Measurements from ENCODE around the gene COA5. TPM values are rescaled to one million over a fixed set of nuclear protein-coding genes. Genes with fewer than 3 reads are reported as not detected.

The COA5 gene
- total and polyA plus RNA-seq, 9 donors: 27.2 to 42.5 (median 32.1) TPM

- H3K27me3 ChIP-seq: no peaks in the 10 kb centered on the region
- no peak overlapping the region for H3K4me3 ChIP-seq
- H3K36me3 ChIP-seq: no peaks in the 10 kb centered on the region
- H3K27ac ChIP-seq: no peak overlapping the region
- TF ChIP-seq CTCF (IDR thresholded peaks at IDR 0.05) (no peak), POLR2A (IDR thresholded peaks at IDR 0.05) (no peak), EP300 (IDR thresholded peaks at IDR 0.05) (no peak)
- no peaks in the 10 kb centered on the region for H3K4me1 ChIP-seq (ENCODE audit: insufficient read depth)
- 91 to 96% (median 93%) methylated on average over 9 of the region's 9 CpGs for WGBS, 3 donors
- DNase-seq: no peak
- intact Hi-C loops (cut with DNase I): no loop called here
- H3K9me3 ChIP-seq: no peaks in the 10 kb centered on the region
Observed at GRCh38 chr2:98582523-98582922, 25.8 kb downstream of the COA5 start.

- Histone ChIP-seq H3K27ac (no peak overlapping the region), H3K4me3 (no peak overlapping the region), H3K9me3 (no peaks in the 10 kb centered on the region), H3K27me3 (no peaks in the 10 kb centered on the region), H3K36me3 (no peaks in the 10 kb centered on the region), H3K4me1 (ENCODE audit: insufficient read depth) (no peaks in the 10 kb centered on the region)
- WGBS, 3 donors: 85 to 87% (median 86%) methylated on average over 10 of the region's 10 CpGs
- intact Hi-C loops (cut with DNase I): no loop called here
- TF ChIP-seq CTCF (IDR thresholded peaks at IDR 0.05) (no peak), EP300 (IDR thresholded peaks at IDR 0.05) (no peak), POLR2A (IDR thresholded peaks at IDR 0.05) (no peak)
- no peak for DNase-seq
Observed at GRCh38 chr2:98580656-98581284, 27.5 kb downstream of the COA5 start.

- DNase-seq: no peak
- Histone ChIP-seq H3K27me3 (no peaks in the 10 kb centered on the region), H3K36me3 (no peaks in the 10 kb centered on the region), H3K27ac (no peak overlapping the region), H3K4me1 (ENCODE audit: insufficient read depth) (no peaks in the 10 kb centered on the region), H3K9me3 (no peaks in the 10 kb centered on the region), H3K4me3 (no peak overlapping the region)
- 85 to 92% (median 92%) methylated on average over 7 of the region's 7 CpGs for WGBS, 3 donors
- TF ChIP-seq POLR2A (IDR thresholded peaks at IDR 0.05) (no peak), EP300 (IDR thresholded peaks at IDR 0.05) (no peak), CTCF (IDR thresholded peaks at IDR 0.05) (no peak)
- intact Hi-C loops (cut with DNase I): no loop called here
Observed at GRCh38 chr2:98579926-98580325, 28.4 kb downstream of the COA5 start.

GRCh38 chr2:98578231-98578630 is 30.1 kb downstream of the COA5 start:
- TF ChIP-seq EP300 (IDR thresholded peaks at IDR 0.05): no peak
- TF ChIP-seq CTCF (IDR thresholded peaks at IDR 0.05): no peak
- TF ChIP-seq POLR2A (IDR thresholded peaks at IDR 0.05): no peak
- Histone ChIP-seq H3K36me3 (no peaks in the 10 kb centered on the region), H3K4me3 (no peak overlapping the region), H3K4me1 (ENCODE audit: insufficient read depth) (no peaks in the 10 kb centered on the region), H3K27ac (no peak overlapping the region), H3K27me3 (no peaks in the 10 kb centered on the region), H3K9me3 (no peaks in the 10 kb centered on the region)
- no peak for DNase-seq
- intact Hi-C loops (cut with DNase I): no loop called here
- 91 to 92% (median 91%) methylated on average over 9 of the region's 9 CpGs for WGBS, 3 donors
